ENCODE data around the gene PTOV1. TPM values are rescaled to one million over a fixed set of nuclear protein-coding genes. Genes with fewer than 3 reads are reported as not detected.

PTOV1 gene
- total RNA-seq, 2 donors from 2014 or later = 64.6 to 78.0 TPM

DNA sequence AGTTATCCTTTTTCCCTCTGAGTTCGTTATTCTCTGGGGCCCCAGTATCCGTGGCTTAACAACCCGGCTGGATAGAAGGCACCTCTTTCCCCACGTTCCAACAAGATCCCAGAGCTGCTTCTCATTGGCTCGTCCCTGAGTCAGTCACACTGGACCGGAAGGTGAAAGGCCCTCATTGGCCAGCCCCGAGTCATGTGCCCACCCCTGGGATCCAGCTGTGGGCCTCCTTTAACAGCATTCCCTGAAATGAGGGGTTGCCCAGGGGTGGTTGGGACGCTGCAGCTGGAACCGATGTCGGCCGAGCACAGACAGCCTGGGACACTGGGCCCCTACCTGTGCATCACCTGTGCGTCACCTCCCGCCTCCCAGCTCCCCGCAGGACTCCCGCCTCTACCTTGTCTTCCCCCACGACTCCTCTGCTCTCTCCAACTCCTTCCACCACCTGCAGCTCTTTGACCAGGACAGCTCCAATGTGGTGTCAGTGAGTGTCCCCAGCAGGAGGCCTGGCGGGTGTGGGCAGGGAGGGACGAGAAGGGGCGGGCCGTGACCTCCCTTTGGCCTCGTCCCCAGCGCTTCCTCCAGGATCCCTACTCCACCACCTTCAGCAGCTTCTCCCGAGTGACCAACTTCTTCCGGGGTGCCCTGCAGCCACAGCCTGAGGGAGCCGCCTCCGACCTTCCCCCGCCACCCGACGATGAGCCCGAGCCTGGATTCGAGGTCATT is 30.9 kb downstream of the PTOV1 start:
- Mint-ChIP-seq H3K9me3 (no peaks in the 10 kb centered on the region), H3K27ac (no peak overlapping the region), H3K27me3 (no peaks in the 10 kb centered on the region), H3K4me1 (ENCODE audit: low read depth in 2 of 2) (peaks cover 11 to 15% of the 10 kb centered on the region in 2 donors), H3K36me3 (no peaks in the 10 kb centered on the region), H3K4me3 (no peak overlapping the region)
- DNase-seq (ENCODE audit: low spot score) (no peak), ATAC-seq (no peak)

DNA sequence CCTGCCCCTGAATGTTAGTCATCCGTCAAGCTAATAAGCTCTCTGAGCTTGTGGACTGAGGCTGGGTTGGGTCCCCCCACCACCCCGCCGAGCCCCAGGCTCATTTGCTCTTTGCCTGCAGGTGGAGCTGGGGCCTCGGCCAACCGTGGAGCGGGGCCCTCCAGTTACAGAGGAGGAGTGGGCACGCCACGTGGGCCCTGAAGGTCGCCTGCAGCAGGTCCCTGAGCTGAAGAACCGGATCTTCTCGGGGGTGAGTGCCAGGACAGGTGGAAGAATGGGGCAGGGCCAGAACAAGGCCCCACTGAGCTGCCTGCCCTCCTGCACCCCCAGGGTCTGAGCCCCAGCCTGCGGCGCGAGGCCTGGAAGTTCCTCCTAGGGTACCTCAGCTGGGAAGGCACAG is 31.7 kb downstream of the PTOV1 start:
- no peaks in the 10 kb centered on the region for H3K36me3 Mint-ChIP-seq
- no peaks in the 10 kb centered on the region for H3K27me3 Mint-ChIP-seq
- H3K4me3 Mint-ChIP-seq = no peak overlapping the region
- H3K4me1 Mint-ChIP-seq (ENCODE audit: low read depth in 2 of 2) = peaks cover 11 to 15% of the 10 kb centered on the region in 2 donors
- H3K9me3 Mint-ChIP-seq = no peaks in the 10 kb centered on the region
- H3K27ac Mint-ChIP-seq = no peak overlapping the region
- ATAC-seq (no peak), DNase-seq (ENCODE audit: low spot score) (no peak)

DNA sequence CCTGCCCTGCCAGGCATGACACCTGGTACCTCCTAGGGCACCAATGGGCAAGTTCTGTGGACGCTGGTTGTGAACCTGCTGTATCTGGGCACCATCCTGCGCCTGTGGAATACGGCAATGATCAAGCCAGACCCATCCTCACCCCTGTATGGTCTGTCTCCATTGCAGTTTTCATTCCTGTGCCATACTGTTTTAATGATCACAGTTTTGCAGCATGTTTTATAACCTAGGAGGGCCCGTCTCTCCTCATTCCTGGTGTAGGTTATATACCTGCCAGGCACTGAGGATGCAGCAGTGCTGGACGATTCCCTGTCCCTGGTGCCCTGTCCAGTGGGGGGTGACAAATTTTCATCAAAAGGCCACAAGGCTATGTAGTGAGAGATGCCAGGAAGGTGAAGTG is 32.1 kb downstream of the PTOV1 start:
- H3K27me3 Mint-ChIP-seq = no peaks in the 10 kb centered on the region
- H3K9me3 Mint-ChIP-seq = no peaks in the 10 kb centered on the region
- DNase-seq (ENCODE audit: low spot score) (no peak), ATAC-seq (no peak)
- H3K4me3 Mint-ChIP-seq = no peak overlapping the region
- H3K36me3 Mint-ChIP-seq = no peaks in the 10 kb centered on the region
- H3K4me1 Mint-ChIP-seq (ENCODE audit: low read depth in 2 of 2) = peaks cover 8 to 12% of the 10 kb centered on the region in 2 donors
- no peak overlapping the region for H3K27ac Mint-ChIP-seq

DNA sequence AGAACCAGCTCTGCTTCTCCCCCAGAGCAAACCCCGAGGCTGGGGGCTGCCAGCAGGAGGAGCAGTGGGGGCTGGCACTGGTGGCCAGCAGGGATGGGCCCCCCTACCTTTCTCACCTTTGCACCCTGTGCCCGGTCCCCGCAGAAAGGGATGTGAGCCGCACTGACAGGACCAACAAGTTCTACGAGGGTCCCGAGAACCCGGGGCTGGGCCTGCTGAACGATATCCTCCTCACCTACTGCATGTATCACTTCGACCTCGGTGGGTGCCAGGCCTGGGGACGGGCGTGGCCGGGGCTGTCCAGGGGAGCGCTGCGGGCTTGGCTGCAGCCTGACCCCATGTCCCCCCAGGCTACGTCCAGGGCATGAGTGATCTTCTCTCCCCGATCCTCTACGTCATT is 33.1 kb downstream of the PTOV1 start:
- H3K27me3 Mint-ChIP-seq = no peaks in the 10 kb centered on the region
- H3K36me3 Mint-ChIP-seq = no peaks in the 10 kb centered on the region
- DNase-seq (ENCODE audit: low spot score) (no peak), ATAC-seq (no peak)
- H3K4me3 Mint-ChIP-seq = no peak overlapping the region
- H3K9me3 Mint-ChIP-seq = no peaks in the 10 kb centered on the region
- peaks cover 0 to 1% of the 10 kb centered on the region in 2 donors for H3K4me1 Mint-ChIP-seq (ENCODE audit: low read depth in 2 of 2)
- H3K27ac Mint-ChIP-seq = no peak overlapping the region

DNA sequence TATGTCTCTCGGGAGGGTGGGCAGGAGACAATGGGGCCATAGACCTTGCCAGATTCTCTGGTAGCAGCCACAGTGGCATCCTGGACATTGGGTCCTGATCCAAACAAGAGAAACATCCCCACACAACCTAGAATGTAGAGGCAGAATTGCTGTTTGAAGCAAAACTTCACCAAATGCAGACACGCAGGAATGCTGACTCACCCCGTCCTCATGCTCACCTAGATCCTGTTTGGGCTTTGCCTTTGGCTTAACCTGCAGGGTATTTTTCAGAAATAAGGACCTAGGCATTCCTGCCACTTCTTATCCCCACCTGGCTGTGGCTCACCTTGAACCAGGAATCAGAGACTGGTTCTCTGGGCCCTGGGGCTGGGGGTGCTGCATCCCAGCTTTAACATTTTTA is 33.8 kb downstream of the PTOV1 start:
- H3K36me3 Mint-ChIP-seq = no peaks in the 10 kb centered on the region
- no peak for DNase-seq (ENCODE audit: low spot score)
- no peaks in the 10 kb centered on the region for H3K9me3 Mint-ChIP-seq
- no peaks in the 10 kb centered on the region for H3K27me3 Mint-ChIP-seq
- no peak for ATAC-seq
- H3K4me3 Mint-ChIP-seq = no peak overlapping the region
- no peaks in the 10 kb centered on the region for H3K4me1 Mint-ChIP-seq (ENCODE audit: low read depth in 2 of 2)
- H3K27ac Mint-ChIP-seq = no peak overlapping the region

DNA sequence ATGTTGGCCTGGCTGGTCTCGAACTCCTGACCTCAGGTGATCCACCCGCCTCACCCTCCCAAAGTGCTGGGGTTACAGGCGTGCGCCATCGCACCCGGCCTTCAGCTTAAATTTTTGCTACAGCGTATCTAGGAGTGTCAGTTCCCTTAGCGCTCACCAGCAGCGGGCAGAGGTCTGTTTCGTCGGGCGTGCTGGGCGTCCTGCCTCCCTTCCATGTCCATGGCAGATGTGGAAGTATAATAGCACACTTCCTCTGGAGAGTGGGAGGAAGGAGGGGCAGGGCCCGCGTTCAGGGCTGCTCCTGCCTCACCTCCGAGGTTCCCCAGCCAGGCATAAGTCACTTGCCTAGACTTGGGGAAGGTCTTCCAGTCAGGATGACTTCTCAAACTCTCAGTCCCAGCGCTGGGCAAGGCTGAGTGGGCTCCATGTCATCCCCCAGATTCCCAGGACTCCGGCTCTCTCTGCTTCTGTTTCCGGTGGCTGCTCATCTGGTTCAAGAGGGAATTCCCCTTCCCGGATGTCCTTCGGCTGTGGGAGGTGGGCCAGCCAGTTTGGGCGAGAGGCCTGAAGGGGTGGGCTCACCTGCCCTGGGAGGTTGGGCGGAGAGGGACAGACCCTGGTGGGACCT is 36.2 kb downstream of the PTOV1 start:
- H3K36me3 Mint-ChIP-seq = no peaks in the 10 kb centered on the region
- ATAC-seq (no peak), DNase-seq (ENCODE audit: low spot score) (no peak)
- H3K27me3 Mint-ChIP-seq = no peaks in the 10 kb centered on the region
- no peak overlapping the region for H3K27ac Mint-ChIP-seq
- no peaks in the 10 kb centered on the region for H3K9me3 Mint-ChIP-seq
- no peak overlapping the region for H3K4me3 Mint-ChIP-seq
- peaks cover 0 to 7% of the 10 kb centered on the region in 2 donors for H3K4me1 Mint-ChIP-seq (ENCODE audit: low read depth in 2 of 2)

DNA sequence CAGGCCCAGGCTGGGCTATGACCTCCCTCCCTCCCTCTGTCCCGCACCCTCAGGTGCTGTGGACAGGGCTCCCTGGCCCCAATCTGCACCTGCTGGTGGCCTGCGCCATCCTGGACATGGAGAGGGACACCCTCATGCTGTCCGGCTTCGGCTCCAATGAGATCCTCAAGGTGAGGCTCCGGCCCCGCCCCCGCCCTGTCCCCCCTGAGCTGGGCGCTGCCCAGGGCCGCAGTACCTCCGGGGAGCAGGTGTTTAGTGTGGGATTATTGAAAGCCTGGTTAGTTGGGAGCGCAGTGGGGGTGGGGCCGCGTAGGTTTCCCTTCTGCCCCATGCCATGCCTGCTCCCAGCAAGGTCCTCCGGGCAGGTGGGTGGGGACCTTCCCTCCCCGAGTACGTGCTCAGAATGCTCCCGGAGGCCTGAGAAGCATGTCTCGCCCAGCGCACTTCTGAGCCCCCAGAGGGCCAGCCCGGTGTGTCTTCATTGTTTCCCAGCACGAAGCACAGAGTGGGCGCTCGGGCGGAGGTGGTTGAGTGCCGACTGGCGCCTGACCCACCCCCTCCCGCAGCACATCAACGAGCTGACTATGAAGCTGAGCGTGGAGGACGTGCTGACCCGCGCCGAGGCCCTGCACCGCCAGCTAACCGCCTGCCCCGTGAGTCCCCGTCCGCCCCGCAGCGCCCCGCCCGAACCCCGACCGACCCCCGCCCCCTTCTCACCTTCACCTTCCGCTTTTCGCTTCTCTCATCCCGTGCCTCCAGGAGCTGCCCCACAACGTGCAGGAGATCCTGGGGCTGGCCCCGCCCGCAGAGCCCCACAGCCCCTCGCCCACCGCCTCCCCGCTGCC is 36.9 kb downstream of the PTOV1 start:
- peaks cover 0 to 2% of the 10 kb centered on the region in 2 donors for H3K27me3 Mint-ChIP-seq
- DNase-seq (ENCODE audit: low spot score) = no peak

DNA sequence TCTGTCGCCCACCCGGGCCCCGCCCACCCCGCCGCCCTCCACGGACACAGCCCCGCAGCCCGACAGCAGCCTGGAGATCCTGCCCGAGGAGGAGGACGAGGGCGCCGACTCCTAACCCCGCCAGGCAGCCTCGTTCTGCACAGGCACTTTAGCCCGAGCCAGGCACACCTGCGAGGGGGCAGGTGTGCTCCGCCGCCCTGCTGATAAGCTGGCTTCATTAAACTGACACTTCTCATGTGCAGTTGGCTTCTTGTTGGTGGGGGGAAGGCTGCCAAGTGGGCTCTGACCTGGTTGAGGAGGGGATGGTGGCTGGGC is 37.5 kb downstream of the PTOV1 start:
- Mint-ChIP-seq H3K27ac (no peak overlapping the region), H3K27me3 (peaks cover 0 to 2% of the 10 kb centered on the region in 2 donors), H3K4me1 (ENCODE audit: low read depth in 2 of 2) (peaks cover 12 to 15% of the 10 kb centered on the region in 2 donors), H3K4me3 (no peak overlapping the region), H3K9me3 (no peaks in the 10 kb centered on the region), H3K36me3 (no peaks in the 10 kb centered on the region)
- ATAC-seq (no peak), DNase-seq (ENCODE audit: low spot score) (no peak)

More for the DNA sequence above, 36.9 kb downstream of the PTOV1 start:
- H3K4me1 Mint-ChIP-seq (ENCODE audit: low read depth in 2 of 2) = peaks cover 6 to 11% of the 10 kb centered on the region in 2 donors
- no peak overlapping the region for H3K27ac Mint-ChIP-seq
- no peak for ATAC-seq
- no peak overlapping the region for H3K4me3 Mint-ChIP-seq
- H3K9me3 Mint-ChIP-seq = no peaks in the 10 kb centered on the region
- no peaks in the 10 kb centered on the region for H3K36me3 Mint-ChIP-seq

DNA sequence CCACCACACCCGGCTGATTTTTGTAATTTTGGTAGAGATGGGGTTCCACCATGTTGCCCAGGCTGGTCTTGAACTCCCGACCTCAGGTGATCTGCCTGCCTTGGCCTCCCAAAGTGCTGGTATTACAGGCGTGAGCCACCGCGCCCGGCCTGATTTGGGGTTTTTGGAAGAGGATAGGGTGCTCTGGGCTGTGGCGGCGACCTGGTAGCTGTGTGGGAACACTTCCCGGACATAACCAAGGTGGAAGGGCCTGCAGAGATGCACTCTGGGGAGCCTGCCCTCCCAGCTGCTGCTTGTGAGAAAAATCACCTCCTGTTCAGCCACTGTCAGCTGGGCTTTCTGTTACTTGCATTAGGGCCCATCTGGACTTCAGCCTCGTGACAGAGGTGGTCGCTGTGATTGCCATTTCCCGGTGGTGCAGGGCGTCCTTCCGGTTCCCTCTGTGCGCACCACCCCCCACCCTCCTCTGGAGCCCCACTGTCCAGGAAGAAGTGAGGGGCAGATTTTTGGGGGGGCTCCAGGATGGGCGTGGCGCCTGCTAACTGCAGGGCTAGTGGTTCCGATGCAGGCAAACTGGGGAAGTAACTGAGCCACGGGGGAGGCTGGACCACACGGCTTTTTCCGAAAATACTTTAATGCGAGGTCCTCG is 38.2 kb downstream of the PTOV1 start:
- Mint-ChIP-seq H3K27ac (no peak overlapping the region), H3K9me3 (no peaks in the 10 kb centered on the region), H3K4me1 (ENCODE audit: low read depth in 2 of 2) (peaks cover 14 to 15% of the 10 kb centered on the region in 2 donors), H3K27me3 (peaks cover 0 to 2% of the 10 kb centered on the region in 2 donors), H3K36me3 (no peaks in the 10 kb centered on the region), H3K4me3 (no peak overlapping the region)
- DNase-seq (ENCODE audit: low spot score) (no peak), ATAC-seq (no peak)

DNA sequence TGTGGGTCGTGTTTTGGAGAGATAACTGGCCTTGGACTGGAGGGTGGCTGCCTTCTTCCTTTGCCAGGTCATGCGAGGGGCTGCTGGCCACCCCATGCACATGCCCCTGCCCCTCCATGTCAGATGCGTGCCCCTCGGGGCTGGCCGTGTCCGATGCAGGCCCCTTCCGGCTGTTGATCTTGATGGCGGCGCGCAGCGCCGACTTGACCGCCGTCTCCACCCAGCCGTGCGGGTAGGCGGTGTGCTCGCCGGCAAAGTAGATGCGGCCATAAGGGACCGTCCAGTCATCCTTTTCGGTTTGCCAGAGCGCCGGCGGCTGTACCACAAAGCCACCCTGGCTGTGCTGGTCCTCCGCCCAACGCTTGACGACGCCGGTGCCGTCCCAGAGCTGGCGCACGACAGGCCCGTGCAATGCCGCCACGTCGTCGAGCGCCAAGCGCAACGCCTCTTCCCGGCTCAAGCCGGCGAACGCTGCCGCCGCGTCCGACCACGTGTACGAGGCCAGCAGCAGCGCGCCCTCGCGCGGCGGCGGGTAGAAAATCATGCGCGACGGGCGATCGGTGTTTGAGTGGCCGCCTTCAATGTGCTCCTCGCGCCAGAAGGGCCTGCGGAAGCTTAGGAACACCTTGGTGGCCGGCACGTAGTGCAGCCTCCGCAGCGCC is 38.9 kb downstream of the PTOV1 start:
- Mint-ChIP-seq H3K4me3 (peak overlapping the region; percentile 62), H3K27me3 (peaks cover 0 to 2% of the 10 kb centered on the region in 2 donors), H3K27ac (no peak overlapping the region), H3K9me3 (no peaks in the 10 kb centered on the region), H3K36me3 (no peaks in the 10 kb centered on the region), H3K4me1 (ENCODE audit: low read depth in 2 of 2) (peaks cover 14 to 21% of the 10 kb centered on the region in 2 donors)
- ATAC-seq = peak; percentile 70 to 83
- no peak for DNase-seq (ENCODE audit: low spot score)

DNA sequence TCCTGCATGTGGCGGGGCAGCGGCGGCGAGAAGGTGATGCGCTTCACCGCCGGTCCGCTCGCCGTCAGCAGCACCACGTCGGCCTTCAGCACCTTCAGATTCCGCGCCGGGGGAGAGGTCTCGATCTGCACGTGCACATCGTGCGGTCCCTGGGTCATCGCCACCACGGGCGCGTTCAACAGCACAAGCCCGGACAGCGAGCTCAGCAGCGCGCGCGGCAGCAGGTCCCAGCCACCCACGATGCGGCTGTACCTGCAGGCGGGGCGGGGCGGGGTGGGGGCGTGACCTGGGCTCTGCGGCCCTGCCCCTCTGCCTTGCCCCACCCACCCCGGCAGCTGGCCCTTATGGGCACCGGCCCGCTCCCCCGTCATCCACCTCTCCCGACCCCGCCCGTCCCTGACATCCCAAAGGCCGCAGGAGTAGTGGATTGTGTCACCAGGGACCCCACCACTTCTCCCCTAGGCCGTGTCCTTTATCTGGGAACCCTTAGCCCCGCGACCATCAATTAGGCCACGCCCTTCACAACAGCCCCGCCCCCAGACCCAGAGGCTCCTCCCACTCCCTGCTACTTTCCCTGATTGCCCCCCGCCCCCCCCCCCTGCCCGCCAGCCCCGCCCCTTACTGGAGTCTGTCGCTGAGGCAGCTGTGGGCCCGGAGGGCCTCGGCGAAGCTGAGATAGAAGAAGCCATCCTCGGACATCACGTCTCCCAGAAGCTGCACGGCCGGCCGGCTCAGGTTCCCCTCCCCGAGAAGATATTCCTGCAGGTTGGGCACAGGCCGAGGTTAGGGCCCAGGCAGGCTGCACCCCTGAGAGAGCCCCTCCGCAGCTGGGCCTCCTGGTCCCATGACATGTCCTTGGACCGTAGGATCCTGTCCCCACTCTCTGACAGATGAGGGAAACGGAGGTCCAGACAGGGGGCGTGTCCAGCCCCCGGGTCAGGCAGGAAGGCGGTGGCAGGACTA is 39.7 kb downstream of the PTOV1 start:
- Mint-ChIP-seq H3K27ac (no peak overlapping the region), H3K9me3 (no peaks in the 10 kb centered on the region), H3K27me3 (peaks cover 0 to 2% of the 10 kb centered on the region in 2 donors), H3K36me3 (no peaks in the 10 kb centered on the region), H3K4me3 (peak overlapping the region; percentile 62), H3K4me1 (ENCODE audit: low read depth in 2 of 2) (peaks cover 14 to 24% of the 10 kb centered on the region in 2 donors)
- ATAC-seq (peak; percentile 64 to 80), DNase-seq (ENCODE audit: low spot score) (no peak)

DNA sequence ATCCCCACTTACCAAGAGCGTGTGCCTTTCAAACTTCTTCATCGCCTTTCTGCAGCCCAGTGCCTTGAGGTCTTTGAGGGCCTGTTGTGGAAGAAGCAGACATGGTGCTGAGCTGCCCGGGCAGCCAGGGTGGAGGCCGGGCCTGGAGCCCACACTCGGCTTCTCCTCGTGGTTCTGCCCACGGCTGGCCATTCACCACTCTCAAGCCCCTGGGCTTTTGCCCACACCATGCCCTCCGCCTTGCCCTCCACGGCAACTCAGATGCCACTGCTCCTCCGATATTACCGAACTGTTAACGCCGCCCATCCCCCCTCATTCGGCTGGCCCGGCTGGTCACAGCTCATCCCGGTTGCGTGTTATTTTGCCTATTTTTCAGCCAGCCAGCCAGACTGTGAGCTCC is 40.4 kb downstream of the PTOV1 start:
- DNase-seq (ENCODE audit: low spot score) = no peak
- Mint-ChIP-seq H3K27me3 (peaks cover 0 to 2% of the 10 kb centered on the region in 2 donors), H3K4me3 (no peak overlapping the region), H3K4me1 (ENCODE audit: low read depth in 2 of 2) (peaks cover 20 to 31% of the 10 kb centered on the region in 2 donors), H3K9me3 (no peaks in the 10 kb centered on the region), H3K36me3 (no peaks in the 10 kb centered on the region), H3K27ac (no peak overlapping the region)
- no peak for ATAC-seq

All from natural killer cell treated with Interleukin-12 subunit alpha and Interleukin-12 subunit beta and Interleukin-15 and Interleukin-18, amount 100 ng/mL, for 72 hours (primary cell).